ENCODE data around the gene TLE6.

DNA sequence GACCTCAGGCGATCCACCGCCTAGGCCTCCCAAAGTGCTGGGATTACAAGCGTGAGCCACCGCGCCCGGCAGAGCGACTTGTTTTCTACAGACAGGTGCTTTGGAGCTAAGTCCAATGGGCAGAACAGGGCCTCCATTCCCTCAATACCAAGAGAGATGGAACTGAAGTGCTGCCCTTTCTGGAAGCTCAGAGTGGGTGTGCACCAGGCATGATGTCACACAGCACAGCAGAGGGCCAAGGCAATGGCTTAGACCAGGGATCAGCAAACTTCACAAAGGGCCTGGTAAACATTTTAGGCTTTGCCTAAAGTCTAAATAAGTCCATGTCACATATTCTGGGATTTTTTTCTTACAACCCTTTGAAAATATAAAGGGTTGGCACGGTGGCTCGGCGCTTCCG lies 21.3 kb downstream of the TLE6 start:
- TF ChIP-seq JUNB (IDR thresholded peaks at IDR 0.05) = no peak
- TF ChIP-seq NR3C1 (IDR thresholded peaks at IDR 0.05) = no peak
- no peak for TF ChIP-seq POLR2A (IDR thresholded peaks at IDR 0.05; ENCODE audit: low read length)
- TF ChIP-seq MAX (IDR thresholded peaks at IDR 0.05) = no peak
- TF ChIP-seq, protein P1, sequence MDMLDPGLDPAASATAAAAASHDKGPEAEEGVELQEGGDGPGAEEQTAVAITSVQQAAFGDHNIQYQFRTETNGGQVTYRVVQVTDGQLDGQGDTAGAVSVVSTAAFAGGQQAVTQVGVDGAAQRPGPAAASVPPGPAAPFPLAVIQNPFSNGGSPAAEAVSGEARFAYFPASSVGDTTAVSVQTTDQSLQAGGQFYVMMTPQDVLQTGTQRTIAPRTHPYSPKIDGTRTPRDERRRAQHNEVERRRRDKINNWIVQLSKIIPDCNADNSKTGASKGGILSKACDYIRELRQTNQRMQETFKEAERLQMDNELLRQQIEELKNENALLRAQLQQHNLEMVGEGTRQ (IDR thresholded peaks at IDR 0.05) = no peak
- no peak for TF ChIP-seq EP300 (IDR thresholded peaks at IDR 0.05)
- TF ChIP-seq ZFP36 (IDR thresholded peaks at IDR 0.05; ENCODE audit: borderline replicate concordance, partially characterized antibody) = no peak
- TF ChIP-seq MYC (IDR thresholded peaks at IDR 0.05; ENCODE audit: borderline replicate concordance, low read length) = no peak
- TF ChIP-seq CTCF (IDR thresholded peaks at IDR 0.05) = no peak
- no peak for TF ChIP-seq BHLHE40 (IDR thresholded peaks at IDR 0.05; ENCODE audit: low read depth, low read length)
- TF ChIP-seq POLR2AphosphoS2 (conservative IDR thresholded peaks at IDR 0.05; ENCODE audit: low read length) = no peak
- TF ChIP-seq, protein P2, sequence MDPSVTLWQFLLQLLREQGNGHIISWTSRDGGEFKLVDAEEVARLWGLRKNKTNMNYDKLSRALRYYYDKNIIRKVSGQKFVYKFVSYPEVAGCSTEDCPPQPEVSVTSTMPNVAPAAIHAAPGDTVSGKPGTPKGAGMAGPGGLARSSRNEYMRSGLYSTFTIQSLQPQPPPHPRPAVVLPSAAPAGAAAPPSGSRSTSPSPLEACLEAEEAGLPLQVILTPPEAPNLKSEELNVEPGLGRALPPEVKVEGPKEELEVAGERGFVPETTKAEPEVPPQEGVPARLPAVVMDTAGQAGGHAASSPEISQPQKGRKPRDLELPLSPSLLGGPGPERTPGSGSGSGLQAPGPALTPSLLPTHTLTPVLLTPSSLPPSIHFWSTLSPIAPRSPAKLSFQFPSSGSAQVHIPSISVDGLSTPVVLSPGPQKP (IDR thresholded peaks at IDR 0.05; ENCODE audit: low read depth, low read length) = no peak
